Liver (tissue), 9 donors: Measurements from ENCODE around the gene ATP6V1A. TPM values are rescaled to one million over a fixed set of nuclear protein-coding genes. Genes with fewer than 3 reads are reported as not detected.

Source experiments
- DNase-seq: peaks from one replicate; pipeline ENCODE4 v3.0.0-alpha.2; 2017; ENCODE audit warnings: low spot score
- H3K27ac ChIP-seq, 2 donors: one replicate each; pipeline ENCODE4 v1.7.0; 2013; ENCODE audit warnings: inconsistent platforms in 2 of 2, low read length in 2 of 2, control low read depth in 1 of 2, low read depth in 1 of 2, mild to moderate bottlenecking in 1 of 2
- H3K27me3 ChIP-seq, 4 donors: one replicate each; pipeline versions ENCODE4 v1.6.1 to v1.7.0; 2013; ENCODE audit warnings: low read length in 3 of 4, inconsistent platforms in 1 of 4, mild to moderate bottlenecking in 1 of 4, moderate library complexity in 1 of 4; ENCODE audit not compliant: control insufficient read depth in 4 of 4, insufficient read depth in 4 of 4
- H3K36me3 ChIP-seq, 4 donors: one replicate each; pipeline versions ENCODE4 v1.6.1 to v1.7.0; 2013; ENCODE audit warnings: low read length in 3 of 4, mild to moderate bottlenecking in 3 of 4, low read depth in 1 of 4, moderate library complexity in 1 of 4; ENCODE audit not compliant: control insufficient read depth in 4 of 4, insufficient read depth in 3 of 4
- H3K4me1 ChIP-seq, 4 donors: one replicate each; pipeline versions ENCODE4 v1.6.1 to v1.7.0; 2013; ENCODE audit warnings: low read length in 3 of 4, mild to moderate bottlenecking in 3 of 4, moderate library complexity in 1 of 4; ENCODE audit not compliant: control insufficient read depth in 4 of 4, insufficient read depth in 4 of 4
- H3K4me3 ChIP-seq, 3 donors: one replicate each; pipeline versions ENCODE4 v1.6.1 to v1.7.0; 2013; ENCODE audit warnings: low read length in 3 of 3, control low read depth in 1 of 3, low read depth in 1 of 3, mild to moderate bottlenecking in 1 of 3
- H3K9ac ChIP-seq, 2 donors: one replicate each; pipeline ENCODE4 v1.7.0; 2013; ENCODE audit warnings: low read length in 2 of 2, mild to moderate bottlenecking in 2 of 2, moderate library complexity in 2 of 2, control low read depth in 1 of 2, low read depth in 1 of 2
- H3K9me3 ChIP-seq, 4 donors: one replicate each; pipeline versions ENCODE4 v1.6.1 to v1.7.0; 2013; ENCODE audit warnings: low read length in 3 of 4; ENCODE audit not compliant: control insufficient read depth in 4 of 4
- EGR1 ChIP-seq, 2 donors: IDR thresholded peaks; 2 replicates each; pipeline ENCODE4 v1.6.1; 2016 to 2018; ENCODE audit warnings: antibody characterized with exemption in 2 of 2, low read depth in 2 of 2
- FOXA1 ChIP-seq: IDR thresholded peaks from 2 replicates; pipeline ENCODE4 v1.6.1; 2016; ENCODE audit warnings: antibody characterized with exemption
- FOXA2 ChIP-seq: IDR thresholded peaks from 2 replicates; pipeline ENCODE4 v1.6.1; 2016; ENCODE audit warnings: antibody characterized with exemption
- RAD21 ChIP-seq, 2 donors: IDR thresholded peaks; 2 replicates each; pipeline ENCODE4 v1.6.1; 2016; ENCODE audit warnings: antibody characterized with exemption in 2 of 2, mild to moderate bottlenecking in 2 of 2
- RXRA ChIP-seq, 2 donors: IDR thresholded peaks; 2 replicates each; pipeline ENCODE4 v1.6.1; 2017 to 2018; ENCODE audit warnings: antibody characterized with exemption in 2 of 2, mild to moderate bottlenecking in 1 of 2
- SP1 ChIP-seq: IDR thresholded peaks from 2 replicates; pipeline ENCODE4 v1.6.1; 2018; ENCODE audit warnings: antibody characterized with exemption, mild to moderate bottlenecking
- TAF1 ChIP-seq: conservative IDR thresholded peaks from 2 replicates; pipeline ENCODE4 v1.6.1; 2016; ENCODE audit warnings: antibody characterized with exemption, mild to moderate bottlenecking
- WGBS: extraction: QIAGEN DNeasy Blood & Tissue Kit; methylation state at CpG from one replicate; pipeline ENCODE4 v1.1.7; 2013; 5-methylcytosine and 5-hydroxymethylcytosine counted together
- polyA plus RNA-seq, 2 donors: library from polyadenylated mRNA; stranded (reverse) in 1 of 2; unstranded in 1 of 2; fragments of 200-250 nt in 1 of 2; fragments of >200 nt in 1 of 2; fragmentation: Nextera tagmentation in 1 of 2; extraction: Ambion mirVana in 1 of 2; gene quantifications; one replicate each; pipeline versions ENCODE4 v1.2.1 to v1.2.3, GENCODE V29; 2013 to 2015
- total RNA-seq, 2 donors: library from RNA; depleted of rRNA; stranded (reverse); fragments of >200 nt; gene quantifications; one replicate each; pipeline ENCODE4 v1.2.3, GENCODE V29; 2014
- TF ChIP-seq, protein P1 (sequence below): IDR thresholded peaks from 2 replicates; pipeline ENCODE4 v1.6.1; 2016; ENCODE audit warnings: antibody characterized with exemption, mild to moderate bottlenecking
- donor health status: healthy.
- donor health status: healthy.
- donor health status: healthy.
- donor health status: healthy.
- donor health status: healthy.

The ATP6V1A gene
- total and polyA plus RNA-seq, 4 donors, result 15.2 to 53.2 (median 42.7) TPM

DNA sequence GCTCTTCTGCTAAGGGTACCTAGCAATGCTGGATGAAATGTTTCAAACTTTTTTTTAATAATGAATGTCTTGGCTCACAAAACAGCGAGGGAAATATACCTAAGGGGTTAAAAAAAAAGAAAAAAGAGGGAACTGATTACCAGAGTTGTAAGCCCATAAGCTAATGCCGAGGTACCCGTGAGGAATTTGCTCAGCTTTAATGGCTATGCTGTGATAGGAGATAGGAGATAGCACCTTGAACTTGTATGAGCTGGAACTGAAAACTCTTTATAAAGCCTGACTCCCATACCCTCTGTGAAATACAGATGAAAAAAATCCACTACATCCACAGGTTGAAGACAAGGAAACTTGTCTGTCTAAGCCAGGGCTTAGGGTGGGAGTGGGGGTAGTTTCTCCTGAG is 105.7 kb downstream of the ATP6V1A start:
- Histone ChIP-seq H3K9me3 (no peaks in the 10 kb centered on the region), H3K36me3 (no peaks in the 10 kb centered on the region), H3K27me3 (no peaks in the 10 kb centered on the region), H3K4me1 (peaks cover 0 to 7% (median 6%) of the 10 kb centered on the region in 4 donors), H3K27ac (no peak overlapping the region), H3K4me3 (no peak overlapping the region), H3K9ac (no peak overlapping the region)
- DNase-seq, result no peak
- TF ChIP-seq FOXA2 (no peak), TAF1 (no peak), RXRA (IDR thresholded peaks at IDR 0.05) (no peak), EGR1 (IDR thresholded peaks at IDR 0.05; ENCODE audit: low read depth in 2 of 2) (no peak), FOXA1 (no peak), SP1 (no peak), RAD21 (IDR thresholded peaks at IDR 0.05) (no peak)
- TF ChIP-seq, protein P1, sequence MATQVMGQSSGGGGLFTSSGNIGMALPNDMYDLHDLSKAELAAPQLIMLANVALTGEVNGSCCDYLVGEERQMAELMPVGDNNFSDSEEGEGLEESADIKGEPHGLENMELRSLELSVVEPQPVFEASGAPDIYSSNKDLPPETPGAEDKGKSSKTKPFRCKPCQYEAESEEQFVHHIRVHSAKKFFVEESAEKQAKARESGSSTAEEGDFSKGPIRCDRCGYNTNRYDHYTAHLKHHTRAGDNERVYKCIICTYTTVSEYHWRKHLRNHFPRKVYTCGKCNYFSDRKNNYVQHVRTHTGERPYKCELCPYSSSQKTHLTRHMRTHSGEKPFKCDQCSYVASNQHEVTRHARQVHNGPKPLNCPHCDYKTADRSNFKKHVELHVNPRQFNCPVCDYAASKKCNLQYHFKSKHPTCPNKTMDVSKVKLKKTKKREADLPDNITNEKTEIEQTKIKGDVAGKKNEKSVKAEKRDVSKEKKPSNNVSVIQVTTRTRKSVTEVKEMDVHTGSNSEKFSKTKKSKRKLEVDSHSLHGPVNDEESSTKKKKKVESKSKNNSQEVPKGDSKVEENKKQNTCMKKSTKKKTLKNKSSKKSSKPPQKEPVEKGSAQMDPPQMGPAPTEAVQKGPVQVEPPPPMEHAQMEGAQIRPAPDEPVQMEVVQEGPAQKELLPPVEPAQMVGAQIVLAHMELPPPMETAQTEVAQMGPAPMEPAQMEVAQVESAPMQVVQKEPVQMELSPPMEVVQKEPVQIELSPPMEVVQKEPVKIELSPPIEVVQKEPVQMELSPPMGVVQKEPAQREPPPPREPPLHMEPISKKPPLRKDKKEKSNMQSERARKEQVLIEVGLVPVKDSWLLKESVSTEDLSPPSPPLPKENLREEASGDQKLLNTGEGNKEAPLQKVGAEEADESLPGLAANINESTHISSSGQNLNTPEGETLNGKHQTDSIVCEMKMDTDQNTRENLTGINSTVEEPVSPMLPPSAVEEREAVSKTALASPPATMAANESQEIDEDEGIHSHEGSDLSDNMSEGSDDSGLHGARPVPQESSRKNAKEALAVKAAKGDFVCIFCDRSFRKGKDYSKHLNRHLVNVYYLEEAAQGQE, result no peak
- WGBS, result 84% methylated on average over 3 of the region's 3 CpGs

Other genes with a start within 250 kb of the ATP6V1A start
- gene SPICE1, start 231.9 kb upstream of the ATP6V1A start, total RNA-seq, result 10 to 100 TPM in 1 of 2 donors, 1 to 10 TPM in 1; 4.1 to 16.7 TPM
- gene SPICE1, start 231.9 kb upstream of the ATP6V1A start, polyA plus RNA-seq, result 1 to 10 TPM; 1.6 to 3.7 TPM
- 1 to 10 TPM; 1.5 to 2.2 TPM for gene SIDT1, start 214.5 kb upstream of the ATP6V1A start, total RNA-seq
- gene SIDT1, start 214.5 kb upstream of the ATP6V1A start, polyA plus RNA-seq, result under 1 TPM; 0.08 to 0.10 TPM
- gene USF3, start 50.4 kb upstream of the ATP6V1A start, total RNA-seq, result 10 to 100 TPM; 10.6 to 16.0 TPM
- 10 to 100 TPM in 1 of 2 donors, 1 to 10 TPM in 1; 4.6 to 12.1 TPM for gene USF3, start 50.4 kb upstream of the ATP6V1A start, polyA plus RNA-seq
- 100 to 1,000 TPM in 1 of 2 donors, 10 to 100 TPM in 1; 99.0 to 162 TPM for gene NAA50, start 786 bp upstream of the ATP6V1A start, total RNA-seq
- 10 to 100 TPM; 37.3 to 48.7 TPM for gene NAA50, start 786 bp upstream of the ATP6V1A start, polyA plus RNA-seq
- 10 to 100 TPM in 1 of 2 donors, 1 to 10 TPM in 1; 2.3 to 17.0 TPM for gene GRAMD1C, start 91.8 kb downstream of the ATP6V1A start, total RNA-seq
- 1 to 10 TPM; 4.6 to 7.9 TPM for gene GRAMD1C, start 91.8 kb downstream of the ATP6V1A start, polyA plus RNA-seq
- 10 to 100 TPM in 1 of 2 donors, 1 to 10 TPM in 1; 2.3 to 16.2 TPM for gene ZDHHC23, start 201.0 kb downstream of the ATP6V1A start, total RNA-seq
- 1 to 10 TPM; 2.5 to 5.7 TPM for gene ZDHHC23, start 201.0 kb downstream of the ATP6V1A start, polyA plus RNA-seq